Right cardiac atrium (tissue), 5 donors: ENCODE data around the gene RPS29. TPM values are rescaled to one million over a fixed set of nuclear protein-coding genes. Genes with fewer than 3 reads are reported as not detected.

Experiments used
- ATAC-seq, 2 donors: fragments of 200-7000 bp; cut with Tn5 transposase; one replicate each; pipeline versions ENCODE4 v1.8.0 to v1.9.1; 2020; ENCODE audit warnings: moderate library complexity in 2 of 2, mild to moderate bottlenecking in 1 of 2
- DNase-seq, 3 donors: peaks; one replicate each; pipeline ENCODE4 v3.0.0-alpha.2; 2020
- H3K27ac ChIP-seq: one replicate; pipeline ENCODE4 v1.5.1; 2013; ENCODE audit warnings: mild to moderate bottlenecking, low read length, control low read depth, moderate library complexity
- H3K27me3 ChIP-seq: one replicate; pipeline ENCODE4 v1.6.1; 2013; ENCODE audit not compliant: control insufficient read depth, insufficient read depth
- H3K4me1 ChIP-seq: one replicate; pipeline ENCODE4 v1.6.1; 2013; ENCODE audit warnings: low read length; ENCODE audit not compliant: control insufficient read depth, insufficient read depth
- H3K4me3 ChIP-seq: one replicate; pipeline ENCODE4 v1.5.1; 2013; ENCODE audit warnings: low read length, control low read depth
- H3K9me3 ChIP-seq: one replicate; pipeline ENCODE4 v1.6.1; 2013; ENCODE audit warnings: low read length; ENCODE audit not compliant: control insufficient read depth
- WGBS: extraction: QIAGEN DNeasy Blood & Tissue Kit; methylation state at CpG from one replicate; pipeline ENCODE4 v1.1.7; 2013; 5-methylcytosine and 5-hydroxymethylcytosine counted together
- intact Hi-C, 4 donors: fragments of 100-400 bp; cut with DNase I; formaldehyde crosslinking; loops; one replicate each; pipeline versions ENCODE4 v1.11.0 to v1.14.0; 2022 to 2023
- polyA plus RNA-seq: library from polyadenylated mRNA; stranded (reverse); fragments of 200-250 nt; gene quantifications from one replicate; pipeline ENCODE4 v1.2.3, GENCODE V29; 2013
- total RNA-seq, 4 donors: library from RNA; stranded (reverse); fragmentation: NEBNext Ultra II Directional; extraction: Animal tissue kit (Norgen Biotek cat#: 25700); gene quantifications; one replicate each; pipeline ENCODE4 v1.2.1, GENCODE V29; 2021
- donor health status: healthy with polysubstance abuse.
- donor health status: DM: no; HTN: yes; CAD: no.
- donor health status: DM: no; HTN: no; CAD: no.
- donor health status: DM: no; HTN: yes; CAD: no; lungs with severe emphysema.
- donor health status: DM: yes; HTN: yes; CAD: no.

The RPS29 gene
- total and polyA plus RNA-seq, 5 donors: 827 to 1,306 (median 947) TPM

GRCh38 chr14:49549446-49549845 is 36.7 kb downstream of the RPS29 start:
- intact Hi-C loops: no loop called here
- Histone ChIP-seq H3K27ac (no peak overlapping the region), H3K27me3 (no peaks in the 10 kb centered on the region), H3K4me3 (no peak overlapping the region), H3K9me3 (no peaks in the 10 kb centered on the region), H3K4me1 (no peaks in the 10 kb centered on the region)
- 69% methylated on average over 1 of the region's 1 CpG for WGBS
- no peak for ATAC-seq
- DNase-seq: no peak

GRCh38 chr14:49546766-49547165 is 39.4 kb downstream of the RPS29 start:
- H3K4me1 ChIP-seq: no peaks in the 10 kb centered on the region

GRCh38 chr14:49545716-49546115 is 40.5 kb downstream of the RPS29 start:
- ATAC-seq: no peak
- WGBS: 72% methylated on average over 3 of the region's 3 CpGs
- no peak for DNase-seq

More at GRCh38 chr14:49546766-49547165, 39.4 kb downstream of the RPS29 start:
- H3K27ac ChIP-seq: no peak overlapping the region
- WGBS: 87% methylated on average over 1 of the region's 1 CpG
- H3K9me3 ChIP-seq: no peaks in the 10 kb centered on the region
- no peaks in the 10 kb centered on the region for H3K27me3 ChIP-seq
- ATAC-seq (no peak), DNase-seq (no peak)
- intact Hi-C loops: no loop called here
- no peak overlapping the region for H3K4me3 ChIP-seq

GRCh38 chr14:49545071-49545470 is 41.1 kb downstream of the RPS29 start:
- Histone ChIP-seq H3K4me1 (no peaks in the 10 kb centered on the region), H3K27me3 (no peaks in the 10 kb centered on the region), H3K27ac (no peak overlapping the region), H3K9me3 (no peaks in the 10 kb centered on the region), H3K4me3 (no peak overlapping the region)
- intact Hi-C loops: no loop called here
- no peak for ATAC-seq
- no peak for DNase-seq
- 79% methylated on average over 6 of the region's 6 CpGs for WGBS

More at GRCh38 chr14:49545716-49546115, 40.5 kb downstream of the RPS29 start:
- Histone ChIP-seq H3K27ac (no peak overlapping the region), H3K4me1 (no peaks in the 10 kb centered on the region), H3K9me3 (no peaks in the 10 kb centered on the region), H3K4me3 (no peak overlapping the region), H3K27me3 (no peaks in the 10 kb centered on the region)
- intact Hi-C loops: no loop called here

- H3K4me1 ChIP-seq: no peaks in the 10 kb centered on the region
- no peaks in the 10 kb centered on the region for H3K27me3 ChIP-seq
- intact Hi-C loops: no loop called here
- WGBS: 94% methylated on average over 2 of the region's 2 CpGs
- H3K27ac ChIP-seq: no peak overlapping the region
- H3K4me3 ChIP-seq: no peak overlapping the region
- DNase-seq (no peak), ATAC-seq (no peak)
- no peaks in the 10 kb centered on the region for H3K9me3 ChIP-seq
Observed at GRCh38 chr14:49541049-49541448, 45.1 kb downstream of the RPS29 start.

GRCh38 chr14:49538852-49539251 is 47.3 kb downstream of the RPS29 start:
- H3K4me1 ChIP-seq: no peaks in the 10 kb centered on the region
- no peak overlapping the region for H3K4me3 ChIP-seq
- intact Hi-C loops: no loop called here
- no peak overlapping the region for H3K27ac ChIP-seq
- DNase-seq (no peak), ATAC-seq (no peak)
- WGBS: 91% methylated on average over 4 of the region's 4 CpGs
- no peaks in the 10 kb centered on the region for H3K27me3 ChIP-seq
- no peaks in the 10 kb centered on the region for H3K9me3 ChIP-seq

Other genes with a start within 250 kb of the RPS29 start
- 1 to 10 TPM; 5.3 to 7.5 (median 6.5) TPM for gene LRR1, start 12.6 kb upstream of the RPS29 start, total RNA-seq
- gene LRR1, start 12.6 kb upstream of the RPS29 start, polyA plus RNA-seq: 3.5 TPM
- 100 to 1,000 TPM; 153 to 180 (median 167) TPM for gene RPL36AL, start 34.2 kb upstream of the RPS29 start, total RNA-seq
- gene RPL36AL, start 34.2 kb upstream of the RPS29 start, polyA plus RNA-seq: 315 TPM
- 10 to 100 TPM; 14.4 to 22.1 (median 16.3) TPM for gene MGAT2, start 34.4 kb upstream of the RPS29 start, total RNA-seq
- gene MGAT2, start 34.4 kb upstream of the RPS29 start, polyA plus RNA-seq: 12.0 TPM
- 1 to 10 TPM; 5.3 to 7.1 (median 6.1) TPM for gene DNAAF2, start 48.9 kb upstream of the RPS29 start, total RNA-seq
- 6.0 TPM for gene DNAAF2, start 48.9 kb upstream of the RPS29 start, polyA plus RNA-seq
- 1 to 10 TPM in 3 of 4 donors, under 1 TPM in 1; 0.59 to 2.0 (median 1.6) TPM for gene POLE2, start 101.8 kb upstream of the RPS29 start, total RNA-seq
- 0.81 TPM for gene POLE2, start 101.8 kb upstream of the RPS29 start, polyA plus RNA-seq
- gene KLHDC1, start 106.7 kb upstream of the RPS29 start, total RNA-seq: 10 to 100 TPM; 10.4 to 14.5 (median 12.1) TPM
- gene KLHDC1, start 106.7 kb upstream of the RPS29 start, polyA plus RNA-seq: 5.3 TPM
- gene KLHDC2, start 181.8 kb upstream of the RPS29 start, total RNA-seq: 10 to 100 TPM; 71.5 to 91.9 (median 74.1) TPM
- 77.3 TPM for gene KLHDC2, start 181.8 kb upstream of the RPS29 start, polyA plus RNA-seq